HG03565 (cell line): ENCODE measurements around the gene SYT7.

ENCODE experiments used
- ATAC-seq: cut with Tn5 transposase; IDR thresholded peaks from one replicate; pipeline ENCODE4 v1.9.1; 2021; ENCODE audit warnings: mild to moderate bottlenecking, moderate library complexity; ENCODE audit not compliant: unreplicated experiment

Gene SYT7

DNA sequence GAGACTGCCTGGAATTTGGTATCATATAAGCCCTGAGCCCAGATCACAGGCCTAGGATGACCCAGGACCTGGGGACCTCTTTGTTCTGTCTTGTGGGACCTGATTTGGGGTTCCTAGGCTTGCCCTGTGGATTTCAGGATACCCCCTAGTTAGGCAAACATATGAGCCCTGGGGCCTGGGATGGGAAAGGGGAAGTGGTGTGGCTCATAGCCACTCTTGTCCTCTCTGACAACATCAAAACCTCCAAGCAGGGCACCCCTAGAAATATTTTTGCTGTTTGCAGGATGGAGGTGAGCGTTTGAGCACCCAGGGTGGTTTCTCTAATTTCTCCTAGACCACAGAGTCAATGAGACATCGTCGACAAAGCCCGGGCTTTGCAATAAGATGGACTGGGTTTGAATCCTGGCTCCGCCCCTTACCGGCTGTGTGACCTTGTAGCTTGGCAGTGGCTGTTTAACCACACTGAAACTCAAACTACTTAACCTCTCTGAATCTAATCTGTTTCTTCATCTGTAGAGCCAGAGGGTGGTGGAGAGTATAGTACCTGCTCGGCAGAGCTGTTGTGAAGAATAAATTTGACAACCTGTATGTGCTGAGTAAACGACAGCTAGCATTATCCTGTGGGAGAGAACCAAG is 77.6 kb downstream of the SYT7 start:
- no peak for ATAC-seq

DNA sequence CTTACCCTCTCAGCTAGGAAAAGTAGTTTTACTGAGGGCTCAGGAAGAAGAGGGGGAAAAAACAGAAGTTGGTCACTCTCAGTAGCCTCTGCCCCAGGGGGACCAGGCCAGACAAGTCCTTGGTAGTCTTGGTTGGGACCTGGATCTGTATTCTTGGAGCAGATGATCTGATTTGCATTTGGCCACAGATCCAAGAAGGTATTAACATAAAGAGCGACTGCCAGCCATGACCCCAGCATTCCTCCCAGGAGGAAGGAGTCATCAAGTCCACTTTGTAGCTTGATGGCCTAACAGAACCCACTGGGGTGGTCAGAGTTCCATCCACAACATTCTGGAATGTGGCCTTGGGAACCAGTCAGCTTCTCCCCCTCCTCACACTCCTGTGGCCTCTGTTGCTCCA is 78.4 kb downstream of the SYT7 start:
- ATAC-seq, result no peak

DNA sequence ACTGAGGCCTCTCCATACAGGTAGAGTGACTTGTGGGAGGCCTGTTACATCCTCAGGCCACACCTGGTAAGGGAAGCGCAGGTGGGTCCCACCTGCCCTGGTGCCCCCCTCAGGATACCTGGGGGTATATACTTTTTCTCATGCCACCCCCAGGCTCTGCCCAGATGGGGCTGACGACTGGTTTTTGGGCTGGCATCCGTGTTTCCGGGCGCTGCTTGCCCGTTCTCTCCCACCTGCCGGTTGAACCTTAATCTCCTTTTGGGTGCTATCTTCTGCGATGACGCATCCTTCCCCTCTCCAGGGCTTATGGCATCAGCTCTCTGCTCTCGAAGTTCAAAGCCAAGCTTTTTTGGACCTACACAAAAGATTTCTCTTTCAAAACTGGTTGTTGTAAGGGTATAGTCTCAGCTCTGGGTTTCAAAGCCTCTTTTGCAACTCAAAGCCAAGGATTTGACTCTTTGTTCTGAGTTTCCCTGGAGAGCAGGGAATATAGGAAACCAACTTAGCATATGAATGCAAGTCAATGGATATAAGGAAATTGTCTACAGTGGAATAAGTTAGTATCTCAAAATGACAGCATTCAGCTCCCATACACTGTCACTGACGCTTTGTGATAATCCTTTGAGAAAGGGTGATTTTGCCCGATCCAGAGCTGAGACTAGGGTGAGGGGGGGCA is 80.9 kb downstream of the SYT7 start:
- no peak for ATAC-seq

- no peak for ATAC-seq
Observed at GRCh38 chr11:61498767-61499341, 82.0 kb downstream of the SYT7 start.

DNA sequence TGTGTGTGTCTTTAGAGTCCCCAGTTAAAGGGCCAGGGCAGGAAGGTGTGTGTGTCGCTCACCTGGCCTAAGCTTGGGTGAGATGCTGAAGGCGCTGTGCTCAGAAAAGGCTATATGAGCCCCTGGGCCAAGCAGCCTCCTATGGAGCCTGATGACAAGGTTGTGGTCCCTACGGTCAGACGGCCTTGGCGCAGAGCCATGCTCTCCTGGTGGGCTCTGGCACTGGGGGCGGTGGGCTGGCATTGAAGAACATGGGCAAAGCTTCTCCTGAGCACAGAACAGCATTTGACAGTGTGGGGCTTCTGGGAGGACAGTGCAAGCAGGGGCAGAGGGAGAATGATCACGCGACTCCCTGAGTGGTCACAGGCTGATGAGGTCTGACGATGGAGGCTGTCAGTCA is 83.0 kb downstream of the SYT7 start:
- ATAC-seq, result no peak

- no peak for ATAC-seq
Observed at GRCh38 chr11:61497473-61497872, 83.4 kb downstream of the SYT7 start.

DNA sequence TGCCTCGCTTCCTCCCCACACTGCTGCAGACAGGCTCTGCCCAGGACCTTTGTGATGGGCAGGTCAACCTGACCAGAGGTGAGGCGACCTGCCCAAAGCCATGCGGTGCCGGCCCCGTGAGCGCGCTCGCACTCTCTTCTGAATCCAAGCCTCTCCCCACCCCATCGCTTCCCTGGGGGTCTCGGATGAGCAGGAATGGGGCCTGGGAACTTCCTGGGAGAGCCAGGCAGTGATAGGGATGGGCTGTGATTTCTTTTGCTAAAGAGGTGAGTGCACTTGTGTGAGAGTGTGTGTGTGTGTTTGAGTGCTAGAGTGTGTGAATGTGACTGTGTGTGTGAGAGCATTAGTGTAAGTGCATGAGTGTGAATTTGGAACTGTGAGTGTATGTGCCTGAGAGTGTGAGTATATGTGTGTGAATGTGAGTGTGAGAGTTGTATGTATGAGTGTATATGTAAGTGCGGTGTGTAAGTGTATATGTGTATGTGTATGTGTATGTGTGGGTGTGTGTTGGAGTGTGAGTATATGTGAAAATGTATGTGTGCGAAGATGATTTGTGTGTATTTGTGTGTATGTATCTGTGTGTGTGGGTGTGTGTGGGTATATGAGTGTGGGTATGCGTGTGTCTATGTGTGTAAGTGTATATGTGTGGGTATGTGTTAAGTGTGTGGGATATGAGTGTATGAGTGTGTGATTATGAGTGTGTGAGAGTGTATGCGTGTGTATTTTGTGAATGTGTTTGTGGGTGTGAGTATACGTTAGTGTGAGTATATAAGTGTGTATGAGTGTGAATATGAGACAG is 84.1 kb downstream of the SYT7 start:
- no peak for ATAC-seq

GRCh38 chr11:61495801-61496601 is 84.9 kb downstream of the SYT7 start:
- ATAC-seq, result no peak

GRCh38 chr11:61494381-61494961 is 86.4 kb downstream of the SYT7 start:
- no peak for ATAC-seq

DNA sequence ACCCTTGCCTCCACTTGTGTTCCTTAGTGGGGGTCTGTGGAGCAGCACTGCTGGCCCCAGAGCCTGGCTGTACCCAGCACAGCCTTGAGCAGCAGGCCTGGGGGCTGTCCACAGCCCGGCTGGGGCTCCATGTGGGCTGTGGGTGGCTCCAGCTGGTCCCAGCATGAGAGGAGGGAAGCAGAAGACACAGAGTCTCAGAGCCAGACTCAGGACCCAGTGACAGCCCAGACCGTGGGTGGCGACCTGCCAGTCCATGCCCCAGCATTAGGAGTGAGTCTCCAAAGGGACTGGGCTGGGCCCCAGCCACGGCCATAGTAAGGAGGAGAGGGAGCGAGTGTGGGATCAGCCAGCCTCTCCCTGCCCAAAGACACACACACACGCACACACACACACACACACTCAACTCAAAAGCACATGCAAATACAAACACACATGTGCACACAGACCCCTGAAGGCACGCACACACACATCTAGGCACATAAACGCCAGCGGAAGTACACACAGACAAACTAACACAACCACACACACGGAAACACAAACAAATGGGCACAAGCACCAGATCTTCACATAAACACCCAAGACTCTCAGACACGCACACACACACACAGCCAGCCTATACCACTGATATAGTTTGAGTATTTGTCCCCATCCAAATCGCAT is 89.0 kb downstream of the SYT7 start:
- no peak for ATAC-seq

DNA sequence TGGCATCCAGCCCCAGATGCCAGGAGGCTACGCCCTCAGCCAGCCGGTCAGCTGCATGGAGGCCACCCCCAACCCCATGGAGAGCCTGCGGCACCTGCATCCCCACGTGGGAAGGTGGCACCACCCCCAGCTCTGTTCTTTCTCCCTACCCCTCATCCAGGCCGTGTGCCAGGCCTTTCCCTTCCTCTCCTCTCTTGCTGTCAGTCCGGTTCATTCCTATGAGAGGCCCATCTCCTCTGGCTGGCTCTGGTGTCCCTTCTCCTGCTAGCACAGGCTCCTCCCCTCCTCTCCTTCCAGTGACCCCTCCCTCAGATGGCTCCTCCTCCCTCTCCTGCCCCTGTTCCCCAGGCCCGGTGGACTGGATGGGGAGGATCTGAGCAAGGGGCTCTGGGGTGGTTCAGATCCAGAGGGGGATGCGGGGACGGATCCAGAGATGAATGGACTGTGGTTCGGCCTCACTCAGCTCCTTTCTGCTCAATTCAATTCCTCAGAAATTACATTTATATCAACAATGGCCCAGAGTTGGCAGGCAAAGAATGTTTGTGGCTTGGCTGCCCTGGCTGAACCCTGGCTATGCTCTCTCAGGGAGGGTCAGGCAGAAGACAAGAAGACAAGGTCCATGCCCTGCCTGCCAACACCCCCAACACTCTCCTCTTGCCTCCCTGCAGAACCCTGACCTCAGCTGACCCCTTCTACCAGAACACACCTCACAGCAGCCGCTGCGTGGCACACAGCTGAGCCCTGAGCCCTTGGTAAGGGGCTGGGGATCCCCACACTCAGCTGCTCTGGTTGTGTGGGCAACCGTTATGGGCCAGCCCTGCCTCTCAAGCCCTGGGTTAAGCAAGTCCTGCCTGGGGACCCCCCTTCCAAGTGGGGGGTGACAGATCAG is 90.8 kb downstream of the SYT7 start:
- no peak for ATAC-seq

GRCh38 chr11:61488651-61489291 is 92.1 kb downstream of the SYT7 start:
- no peak for ATAC-seq

- ATAC-seq, result no peak
Observed at GRCh38 chr11:61487342-61488025, 93.4 kb downstream of the SYT7 start.

- no peak for ATAC-seq
Observed at GRCh38 chr11:61486779-61487178, 94.1 kb downstream of the SYT7 start.

DNA sequence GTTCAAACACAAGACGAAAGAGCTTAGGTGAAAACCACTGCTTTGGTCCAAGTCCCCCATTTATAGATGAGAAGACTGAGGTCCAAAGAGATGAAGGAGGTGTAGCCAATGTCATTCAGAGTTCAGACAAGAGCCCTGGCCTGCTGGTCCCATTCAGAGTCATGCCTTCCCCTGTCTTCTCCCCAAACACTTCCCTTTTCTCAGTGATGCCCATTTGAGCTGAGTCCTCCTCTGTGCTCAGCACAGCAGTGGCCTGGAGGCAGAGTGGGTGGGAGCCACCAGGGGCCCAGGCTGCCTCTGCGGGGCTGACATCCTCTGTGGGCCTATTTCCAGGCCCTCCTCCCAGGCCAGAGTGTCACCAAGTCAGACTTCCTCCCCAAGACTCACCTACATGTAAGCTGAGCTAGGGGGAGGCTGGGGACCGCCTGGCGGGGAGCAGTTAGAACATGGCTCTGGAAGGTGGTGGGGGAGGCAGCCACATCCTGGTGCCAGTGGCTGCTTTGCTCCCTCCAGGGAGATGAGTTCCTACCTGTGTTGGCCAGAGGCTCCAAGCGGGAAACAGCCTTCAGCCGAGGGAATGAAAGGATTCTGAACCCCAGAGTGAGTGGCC is 94.8 kb downstream of the SYT7 start:
- no peak for ATAC-seq

DNA sequence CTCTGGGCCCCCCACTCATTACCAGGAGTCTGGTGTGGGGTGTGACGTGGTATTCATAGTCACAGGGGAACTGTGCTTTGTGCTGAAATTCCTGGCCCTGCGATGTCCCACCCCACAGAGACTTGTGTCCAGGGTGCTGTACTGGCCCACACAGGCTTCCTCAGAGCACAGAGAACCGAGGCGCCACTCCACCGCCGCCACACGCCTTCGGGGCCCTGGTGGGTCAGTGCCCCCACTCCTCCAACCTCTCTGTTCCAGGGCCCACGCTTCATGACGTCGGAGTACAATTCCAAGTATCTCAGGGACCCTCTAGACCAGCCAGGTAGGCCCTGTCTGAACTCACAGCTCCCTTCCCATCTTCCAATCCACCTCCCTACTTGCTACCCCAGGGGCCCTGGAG is 95.8 kb downstream of the SYT7 start:
- no peak for ATAC-seq

GRCh38 chr11:61484541-61484940 is 96.3 kb downstream of the SYT7 start:
- no peak for ATAC-seq

- no peak for ATAC-seq
Observed at GRCh38 chr11:61482513-61482912, 98.4 kb downstream of the SYT7 start.
